Ishikawa (cell line): Measurements from ENCODE around the gene SHF.

Experiments used
- EP300 ChIP-seq: IDR thresholded peaks from 2 replicates; pipeline ENCODE4 v1.6.1; 2012; ENCODE audit warnings: borderline replicate concordance
- TF ChIP-seq, protein P1 (sequence below): IDR thresholded peaks from 2 replicates; pipeline ENCODE4 v1.6.1; 2012

- TF ChIP-seq, protein P1, sequence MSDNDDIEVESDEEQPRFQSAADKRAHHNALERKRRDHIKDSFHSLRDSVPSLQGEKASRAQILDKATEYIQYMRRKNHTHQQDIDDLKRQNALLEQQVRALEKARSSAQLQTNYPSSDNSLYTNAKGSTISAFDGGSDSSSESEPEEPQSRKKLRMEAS, result no peak
- no peak for TF ChIP-seq EP300
Observed at GRCh38 chr15:45184562-45185041, 3.2 kb downstream of the SHF start.
